Panc1 (cell line): Measurements from ENCODE around the gene MARK4. TPM values are rescaled to one million over a fixed set of nuclear protein-coding genes. Genes with fewer than 3 reads are reported as not detected.

Source experiments
- ATAC-seq: fragments of 200-7000 bp; cut with Tn5 transposase; 2 replicates; pipeline ENCODE4 v1.9.1; 2020; ENCODE audit warnings: mild to moderate bottlenecking, moderate library complexity
- BruUV-seq: library from RNA; stranded (reverse); fragments of 400-500 nt; replicated peaks from 2 replicates; lab custom pipeline; 2021; lab: Mats Ljungman, UMichigan
- CTCF ChIA-PET: fragments of 300-600 bp; sonication (Branson Sonifier 250); formaldehyde crosslinking; loops from one replicate; lab custom pipeline; 2022; ENCODE audit warnings: antibody characterized with exemption; lab: Charles Lee
- POLR2A ChIA-PET: fragments of 300-600 bp; sonication (Branson Sonifier 250); formaldehyde crosslinking; loops from one replicate; lab custom pipeline; 2022; ENCODE audit warnings: antibody characterized with exemption; lab: Charles Lee
- DNase-seq: peaks from one replicate; pipeline ENCODE4 v3.0.0-alpha.2; 2010; ENCODE audit warnings: low read depth, low spot score
- H3K27ac ChIP-seq: 2 replicates; pipeline ENCODE4 v1.5.1; 2011; ENCODE audit warnings: mild to moderate bottlenecking, low read length, inconsistent platforms
- H3K27me3 ChIP-seq: fragments of 200-500 bp; sonication (Bioruptor generic); 2 replicates; pipeline ENCODE4 v1.6.0; 2014; ENCODE audit warnings: low read length, inconsistent platforms; ENCODE audit not compliant: control insufficient read depth, insufficient read depth
- H3K36me3 ChIP-seq: fragments of 200-500 bp; sonication (Bioruptor generic); 2 replicates; pipeline ENCODE4 v1.5.1; 2014; ENCODE audit warnings: inconsistent platforms, mild to moderate bottlenecking, low read length, moderate library complexity; ENCODE audit not compliant: control insufficient read depth, insufficient read depth
- H3K4me1 ChIP-seq: 2 replicates; pipeline ENCODE4 v1.5.1; 2011; ENCODE audit warnings: inconsistent platforms, mild to moderate bottlenecking, low read length, moderate library complexity; ENCODE audit not compliant: control insufficient read depth, insufficient read depth
- H3K4me3 ChIP-seq, 2 experiments: 2 replicates each; pipeline ENCODE4 v1.5.1; 2011 to 2012; ENCODE audit warnings: low read depth in 2 of 2, low read length in 2 of 2, mild to moderate bottlenecking in 2 of 2, inconsistent platforms in 1 of 2, moderate library complexity in 1 of 2
- H3K9me3 ChIP-seq: fragments of 200-500 bp; sonication (Bioruptor generic); 2 replicates; pipeline ENCODE4 v1.5.1; 2014; ENCODE audit warnings: low read depth, mild to moderate bottlenecking, inconsistent platforms, low read length, moderate library complexity; ENCODE audit not compliant: control insufficient read depth, insufficient read depth
- CTCF ChIP-seq: fragments of 450-650 bp; IDR thresholded peaks from 2 replicates; pipeline ENCODE4 v1.5.1; 2017; ENCODE audit warnings: mild to moderate bottlenecking
- POLR2AphosphoS5 ChIP-seq: IDR thresholded peaks from 2 replicates; pipeline ENCODE4 v1.6.1; 2012; ENCODE audit warnings: mild to moderate bottlenecking, low read depth, low read length, moderate library complexity
- REST ChIP-seq, 2 experiments: IDR thresholded peaks; 2 replicates each; pipeline ENCODE4 v1.6.1; 2011 to 2012; ENCODE audit warnings: low read depth in 2 of 2, control low read depth in 1 of 2, low read length in 1 of 2, mild to moderate bottlenecking in 1 of 2, moderate library complexity in 1 of 2; ENCODE audit not compliant: insufficient read depth in 1 of 2
- SIN3A ChIP-seq: IDR thresholded peaks from 2 replicates; pipeline ENCODE4 v1.6.1; 2012; ENCODE audit warnings: low read depth, mild to moderate bottlenecking, low read length, moderate library complexity, borderline replicate concordance; ENCODE audit not compliant: insufficient read depth
- TCF7L2 ChIP-seq: IDR thresholded peaks from 2 replicates; pipeline ENCODE4 v1.6.1; 2011; ENCODE audit warnings: mild to moderate bottlenecking, low read depth, low read length, inconsistent platforms
- in situ Hi-C: cut with HindIII; loops from 2 replicates; pipeline ENCODE4 v1.10.0; 2016; ENCODE audit warnings: low sequenced_read_pairs, low pct_unique_long_range_greater_than_20kb
- intact Hi-C: fragments of 100-400 bp; cut with micrococcal nuclease; formaldehyde crosslinking; loops from one replicate; pipeline ENCODE4 v1.10.0; 2022; ENCODE audit not compliant: unreplicated experiment
- total RNA-seq: library from RNA; stranded (reverse); gene quantifications from one replicate; pipeline ENCODE4 v1.2.1, GENCODE V29; 2021; ENCODE audit not compliant: unreplicated experiment

MARK4 gene
- total RNA-seq, 1 experiment from 2014 or later: 21.6 TPM

- H3K27ac ChIP-seq: no peak overlapping the region
- no peaks in the 10 kb centered on the region for H3K36me3 ChIP-seq
- no peaks in the 10 kb centered on the region for H3K27me3 ChIP-seq
- CTCF ChIA-PET: no interaction called here
- no peak overlapping the region for H3K4me3 ChIP-seq
- no peaks in the 10 kb centered on the region for H3K9me3 ChIP-seq
- DNase-seq (no peak), ATAC-seq (no peak)
- in situ Hi-C loops (no loop called here), intact Hi-C loops (no loop called here)
- no peaks in the 10 kb centered on the region; the same call in 1 of the 2 replicates for H3K4me1 ChIP-seq
- TF ChIP-seq CTCF (no peak), TCF7L2 (no peak), REST (IDR thresholded peaks at IDR 0.05; ENCODE audit: insufficient read depth in 1 of 2, low read depth in 2 of 2, low read length in 1 of 2) (no peak), SIN3A (no peak), POLR2AphosphoS5 (no peak)
- BruUV-seq: no TSS peak
- POLR2A ChIA-PET: no interaction called here
Measured at GRCh38 chr19:45235485-45235884, 15.6 kb upstream of the MARK4 start.

- no peaks in the 10 kb centered on the region for H3K27me3 ChIP-seq
- in situ Hi-C loops (no loop called here), intact Hi-C loops (no loop called here)
- no peaks in the 10 kb centered on the region for H3K36me3 ChIP-seq
- ATAC-seq (no peak), DNase-seq (no peak)
- no peak overlapping the region for H3K4me3 ChIP-seq
- H3K4me1 ChIP-seq: no peaks in the 10 kb centered on the region; the same call in 1 of the 2 replicates
- POLR2A ChIA-PET: no interaction called here
- no peaks in the 10 kb centered on the region for H3K9me3 ChIP-seq
- BruUV-seq: no TSS peak
- CTCF ChIA-PET: no interaction called here
- TF ChIP-seq SIN3A: no peak
- no peak for TF ChIP-seq CTCF
- TF ChIP-seq POLR2AphosphoS5: no peak
- TF ChIP-seq REST (IDR thresholded peaks at IDR 0.05; ENCODE audit: insufficient read depth in 1 of 2, low read depth in 2 of 2, low read length in 1 of 2): no peak
- no peak for TF ChIP-seq TCF7L2
- H3K27ac ChIP-seq: no peak overlapping the region
Measured at GRCh38 chr19:45238556-45238955, 12.5 kb upstream of the MARK4 start.
